Measurements from ENCODE around the gene ZNRF3. TPM values are rescaled to one million over a fixed set of nuclear protein-coding genes. Genes with fewer than 3 reads are reported as not detected.

Gene ZNRF3
- total and polyA plus RNA-seq, 7 donors, result 2.2 to 8.5 (median 4.9) TPM

- WGBS, 3 donors, result 67 to 80% (median 69%) methylated on average over 13 of the region's 13 CpGs
- no peak for TF ChIP-seq CTCF (IDR thresholded peaks at IDR 0.05)
- peak in 1 of 2 donors; percentile 69 for DNase-seq
- Histone ChIP-seq H3K27me3 (ENCODE audit: insufficient read depth in 3 of 3, low read length in 2 of 3) (no peaks in the 10 kb centered on the region), H3K9me3 (no peaks in the 10 kb centered on the region), H3K27ac (peak overlapping the region; percentile 37), H3K4me3 (no peak overlapping the region), H3K36me3 (ENCODE audit: insufficient read depth in 1 of 2, low read depth in 1 of 2) (peaks cover 0 to 63% of the 10 kb centered on the region in 2 donors), H3K4me1 (peaks cover 11% of the 10 kb centered on the region)
- intact Hi-C loops (cut with DNase I), result no loop called here
- peak in 3 of 4 donors; percentile 30 to 37 (median 34) for ATAC-seq
Observed at GRCh38 chr22:29044657-29045176, 161.3 kb downstream of the ZNRF3 start.

- no peaks in the 10 kb centered on the region for H3K9me3 ChIP-seq
- TF ChIP-seq CTCF (IDR thresholded peaks at IDR 0.05), result no peak
- ATAC-seq, result no peak
- H3K27ac ChIP-seq, result no peak overlapping the region
- H3K4me3 ChIP-seq, result no peak overlapping the region
- 91 to 95% (median 93%) methylated on average over 29 to 31 of the region's 31 CpGs for WGBS, 3 donors
- no peak for DNase-seq
- H3K27me3 ChIP-seq (ENCODE audit: insufficient read depth in 3 of 3, low read length in 2 of 3), result no peaks in the 10 kb centered on the region
- intact Hi-C loops (cut with DNase I), result no loop called here
- H3K4me1 ChIP-seq, result no peaks in the 10 kb centered on the region
- H3K36me3 ChIP-seq (ENCODE audit: insufficient read depth in 1 of 2, low read depth in 1 of 2), result peaks cover 0 to 66% of the 10 kb centered on the region in 2 donors
Observed at GRCh38 chr22:29048822-29049654, 165.7 kb downstream of the ZNRF3 start.

- Histone ChIP-seq H3K4me3 (no peak overlapping the region), H3K27ac (no peak overlapping the region), H3K27me3 (ENCODE audit: insufficient read depth in 3 of 3, low read length in 2 of 3) (no peaks in the 10 kb centered on the region), H3K9me3 (no peaks in the 10 kb centered on the region), H3K4me1 (no peaks in the 10 kb centered on the region), H3K36me3 (ENCODE audit: insufficient read depth in 1 of 2, low read depth in 1 of 2) (peaks cover 0 to 60% of the 10 kb centered on the region in 2 donors)
- 84 to 92% (median 84%) methylated on average over 38 of the region's 38 CpGs for WGBS, 3 donors
- intact Hi-C loops (cut with DNase I), result no loop called here
- TF ChIP-seq CTCF (IDR thresholded peaks at IDR 0.05), result no peak
- no peak for ATAC-seq
- DNase-seq, result no peak
Observed at GRCh38 chr22:29049655-29050263, 166.4 kb downstream of the ZNRF3 start.

GRCh38 chr22:29050457-29050856 lies 167.1 kb downstream of the ZNRF3 start:
- intact Hi-C loops (cut with DNase I), result no loop called here
- Histone ChIP-seq H3K36me3 (ENCODE audit: insufficient read depth in 1 of 2, low read depth in 1 of 2) (peaks cover 0 to 53% of the 10 kb centered on the region in 2 donors), H3K4me1 (peaks cover 3% of the 10 kb centered on the region), H3K27me3 (ENCODE audit: insufficient read depth in 3 of 3, low read length in 2 of 3) (no peaks in the 10 kb centered on the region), H3K9me3 (no peaks in the 10 kb centered on the region), H3K4me3 (no peak overlapping the region), H3K27ac (no peak overlapping the region)
- ATAC-seq (no peak), DNase-seq (no peak)
- no peak for TF ChIP-seq CTCF (IDR thresholded peaks at IDR 0.05)
- 85 to 88% (median 86%) methylated on average over 19 to 24 of the region's 24 CpGs for WGBS, 3 donors
